ENCODE measurements around the gene GCDH.
A peak's percentile ranks its signal among the peaks of the same experiment; 100 is the strongest.
"Not testable (repeated sequence)": the region's sequence is repeated elsewhere in the genome, so short reads cannot be mapped to it uniquely, and the experiment has no call there.

Gene GCDH

GRCh38 chr19:12888006-12888603, 2.9 kb upstream of the GCDH start:
- DNase-seq (ENCODE audit: low read depth) = no peak
- TF ChIP-seq CTCF (IDR thresholded peaks at IDR 0.05; ENCODE audit: control insufficient read depth, insufficient read depth, low read depth, low read length, missing control alignments) = no peak
- no peak overlapping the region for H3K4me3 ChIP-seq (ENCODE audit: control insufficient read depth, low read depth, low read length)

- not testable (repeated sequence) for DNase-seq (ENCODE audit: low read depth)
- peak overlapping the region; percentile 1; the same call in 1 of the 2 replicates for H3K4me3 ChIP-seq (ENCODE audit: control insufficient read depth, low read depth, low read length)
These were observed 617 bp upstream of the GCDH start for GRCh38 chr19:12890299-12890786.

- no peak for DNase-seq (ENCODE audit: low read depth)
- TF ChIP-seq CTCF (IDR thresholded peaks at IDR 0.05; ENCODE audit: control insufficient read depth, insufficient read depth, low read depth, low read length, missing control alignments) = no peak
- H3K4me3 ChIP-seq (ENCODE audit: control insufficient read depth, low read depth, low read length) = peak overlapping the region; percentile 96
These were observed 627 bp downstream of the GCDH start for GRCh38 chr19:12891553-12892021.

- DNase-seq (ENCODE audit: low read depth) = no peak
- no peak overlapping the region for H3K4me3 ChIP-seq (ENCODE audit: control insufficient read depth, low read depth, low read length)
- no peak for TF ChIP-seq CTCF (IDR thresholded peaks at IDR 0.05; ENCODE audit: control insufficient read depth, insufficient read depth, low read depth, low read length, missing control alignments)
These were observed 2.6 kb downstream of the GCDH start for GRCh38 chr19:12893582-12893981.

GRCh38 chr19:12896460-12896859, 5.5 kb downstream of the GCDH start:
- DNase-seq (ENCODE audit: low read depth) = no peak
- no peak overlapping the region for H3K4me3 ChIP-seq (ENCODE audit: control insufficient read depth, low read depth, low read length)
- no peak for TF ChIP-seq CTCF (IDR thresholded peaks at IDR 0.05; ENCODE audit: control insufficient read depth, insufficient read depth, low read depth, low read length, missing control alignments)

- DNase-seq (ENCODE audit: low read depth) = no peak
- no peak for TF ChIP-seq CTCF (IDR thresholded peaks at IDR 0.05; ENCODE audit: control insufficient read depth, insufficient read depth, low read depth, low read length, missing control alignments)
- no peak overlapping the region for H3K4me3 ChIP-seq (ENCODE audit: control insufficient read depth, low read depth, low read length)
These were observed 9.0 kb downstream of the GCDH start for GRCh38 chr19:12899891-12900518.

- DNase-seq (ENCODE audit: low read depth) = no peak
- TF ChIP-seq CTCF (IDR thresholded peaks at IDR 0.05; ENCODE audit: control insufficient read depth, insufficient read depth, low read depth, low read length, missing control alignments) = no peak
- H3K4me3 ChIP-seq (ENCODE audit: control insufficient read depth, low read depth, low read length) = no peak overlapping the region
These were observed 16.2 kb downstream of the GCDH start for GRCh38 chr19:12907166-12907565.
